CD14-positive monocyte (primary cell): ENCODE measurements around the gene KLF6. TPM values are rescaled to one million over a fixed set of nuclear protein-coding genes. Genes with fewer than 3 reads are reported as not detected.
A peak's percentile ranks its signal among the peaks of the same experiment; 100 is the strongest.

Experiments used
- DNase-seq, 3 donors: peaks; one replicate each; pipeline ENCODE4 v3.0.0-alpha.2; 2011 to 2022
- H2AFZ ChIP-seq: 2 replicates; pipeline ENCODE4 v1.6.0; 2012; ENCODE audit warnings: mild to moderate bottlenecking, low read depth, low read length, inconsistent platforms; ENCODE audit not compliant: insufficient read depth, poor library complexity, severe bottlenecking
- H3K27ac ChIP-seq, 2 donors: 1 replicate in 1 of 2; 2 replicates in 1 of 2; pipeline ENCODE4 v1.5.1; 2012 to 2013; ENCODE audit warnings: low read length in 2 of 2, control low read depth in 1 of 2, inconsistent platforms in 1 of 2, low read depth in 1 of 2, mild to moderate bottlenecking in 1 of 2
- H3K27me3 ChIP-seq, 2 donors: one replicate each; pipeline versions ENCODE4 v1.6.0 to v1.6.1; 2011 to 2013; ENCODE audit warnings: low read length in 2 of 2; ENCODE audit not compliant: control insufficient read depth in 2 of 2, insufficient read depth in 2 of 2
- H3K36me3 ChIP-seq, 2 donors: replicated peaks in 1 of 2; 1 replicate in 1 of 2; 2 replicates in 1 of 2; pipeline versions ENCODE4 v1.5.1 to v1.6.1; 2012 to 2013; ENCODE audit warnings: low read length in 2 of 2, control low read depth in 1 of 2, inconsistent platforms in 1 of 2, mild to moderate bottlenecking in 1 of 2; ENCODE audit not compliant: insufficient read depth in 2 of 2, control insufficient read depth in 1 of 2
- H3K4me1 ChIP-seq, 2 donors: 1 replicate in 1 of 2; 2 replicates in 1 of 2; pipeline versions ENCODE4 v1.5.1 to v1.6.1; 2012 to 2013; ENCODE audit warnings: low read length in 2 of 2, control low read depth in 1 of 2, inconsistent platforms in 1 of 2, mild to moderate bottlenecking in 1 of 2, moderate library complexity in 1 of 2; ENCODE audit not compliant: insufficient read depth in 2 of 2, control insufficient read depth in 1 of 2
- H3K4me2 ChIP-seq: replicated peaks from 2 replicates; pipeline ENCODE3; 2012; ENCODE audit warnings: low read length, moderate library complexity, mild to moderate bottlenecking; ENCODE audit not compliant: poor library complexity, severe bottlenecking; ENCODE audit errors: extremely low read depth
- H3K4me3 ChIP-seq, 3 experiments: fragments of 200-600 bp in 1 of 3; sonication (generic) in 1 of 3; replicated peaks in 1 of 3; 1 replicate in 2 of 3; 2 replicates in 1 of 3; pipeline ENCODE4 v1.5.1; 2011 to 2013; ENCODE audit warnings: low read length in 3 of 3, mild to moderate bottlenecking in 3 of 3, control low read depth in 2 of 3, low read depth in 2 of 3, inconsistent platforms in 1 of 3, moderate library complexity in 1 of 3
- H3K79me2 ChIP-seq: 2 replicates; pipeline ENCODE4 v1.6.0; 2012; ENCODE audit warnings: mild to moderate bottlenecking, control low read depth, inconsistent platforms, low read length, moderate library complexity; ENCODE audit not compliant: insufficient read depth
- H3K9ac ChIP-seq: 2 replicates; pipeline ENCODE4 v1.6.0; 2017; ENCODE audit warnings: low read length, mild to moderate bottlenecking; ENCODE audit not compliant: insufficient read depth, poor library complexity, severe bottlenecking
- H3K9me3 ChIP-seq, 2 donors: replicated peaks in 1 of 2; 1 replicate in 1 of 2; 2 replicates in 1 of 2; pipeline versions ENCODE4 v1.5.1 to v1.6.1; 2012 to 2013; ENCODE audit warnings: low read length in 2 of 2, control low read depth in 1 of 2; ENCODE audit not compliant: control insufficient read depth in 1 of 2, insufficient read depth in 1 of 2
- H4K20me1 ChIP-seq: 2 replicates; pipeline ENCODE4 v1.6.0; 2012; ENCODE audit warnings: mild to moderate bottlenecking, low read length, control low read depth, moderate library complexity; ENCODE audit not compliant: insufficient read depth
- H3K27ac Mint-ChIP-seq, 7 donors: one replicate each; pipeline ENCODE4 v1.8.0; 2020; ENCODE audit warnings: mild to moderate bottlenecking in 7 of 7, mixed read lengths in 7 of 7, moderate library complexity in 6 of 7, inconsistent platforms in 2 of 7
- H3K27me3 Mint-ChIP-seq, 3 donors: one replicate each; pipeline ENCODE4 v1.8.0; 2021 to 2022; ENCODE audit warnings: low read depth in 3 of 3, mild to moderate bottlenecking in 3 of 3, mixed read lengths in 3 of 3, moderate library complexity in 3 of 3, inconsistent platforms in 1 of 3
- H3K36me3 Mint-ChIP-seq, 2 donors: one replicate each; pipeline ENCODE4 v1.8.0; 2020; ENCODE audit warnings: mixed read lengths in 2 of 2, inconsistent platforms in 1 of 2, mild to moderate bottlenecking in 1 of 2
- H3K4me1 Mint-ChIP-seq: one replicate; pipeline ENCODE4 v1.8.0; 2020; ENCODE audit warnings: mild to moderate bottlenecking, mixed read lengths
- H3K4me3 Mint-ChIP-seq, 2 donors: one replicate each; pipeline ENCODE4 v1.8.0; 2020; ENCODE audit warnings: mild to moderate bottlenecking in 2 of 2, mixed read lengths in 2 of 2, moderate library complexity in 1 of 2
- H3K9me3 Mint-ChIP-seq, 7 donors: one replicate each; pipeline ENCODE4 v1.8.0; 2020 to 2022; ENCODE audit warnings: mixed read lengths in 7 of 7, mild to moderate bottlenecking in 6 of 7, moderate library complexity in 6 of 7, inconsistent platforms in 2 of 7
- CTCF ChIP-seq: fragments of 200-600 bp; IDR thresholded peaks from one replicate; pipeline ENCODE4 v1.8.0; 2022; ENCODE audit warnings: antibody characterized with exemption, mild to moderate bottlenecking
- WGBS: methylation state at CpG from one replicate; pipeline ENCODE4 v1.1.5; 2013; ENCODE audit warnings: missing lambda C conversion rate; ENCODE audit not compliant: insufficient coverage; 5-methylcytosine and 5-hydroxymethylcytosine counted together
- intact Hi-C, 2 donors: fragments of 100-400 bp; cut with micrococcal nuclease; formaldehyde crosslinking; loops; one replicate each; pipeline versions ENCODE4 v1.15.0 to v1.15.1; 2023
- polyA plus RNA-seq, 3 donors: library from polyadenylated mRNA; depleted of rRNA in 1 of 3; unstranded in 2 of 3; stranded (reverse) in 1 of 3; fragments of 300-500 nt in 2 of 3; fragments of >200 nt in 1 of 3; fragmentation: Illumina TruSeq in 2 of 3; gene quantifications; 1 replicate in 2 of 3; 2 replicates in 1 of 3; pipeline ENCODE4 v1.2.3, GENCODE V29; 2012 to 2021

KLF6 gene
- polyA plus RNA-seq, 3 donors = 436 to 510 (median 499) TPM

- peak overlapping the region in 1 of 3 experiments; percentile 32 for H3K4me3 ChIP-seq
Measured at GRCh38 chr10:3760083-3760482, 24.9 kb downstream of the KLF6 start.

GRCh38 chr10:3759397-3759796 is 25.6 kb downstream of the KLF6 start:
- peak overlapping the region in 6 of 7 donors; percentile 20 to 87 (median 50) for H3K27ac Mint-ChIP-seq
- peaks cover 0 to 6% (median 2%) of the 10 kb centered on the region in 7 donors for H3K9me3 Mint-ChIP-seq
- Histone ChIP-seq H2AFZ (no peak overlapping the region), H3K4me1 (peaks cover 81 to 94% of the 10 kb centered on the region in 2 donors), H3K9me3 (no peaks in the 10 kb centered on the region), H3K4me2 (no peak overlapping the region), H3K27ac (peak overlapping the region in 1 of 2 donors; percentile 83), H3K4me3 (no peak overlapping the region), H4K20me1 (no peaks in the 10 kb centered on the region), H3K27me3 (no peaks in the 10 kb centered on the region), H3K79me2 (no peaks in the 10 kb centered on the region), H3K36me3 (no peaks in the 10 kb centered on the region), H3K9ac (no peak overlapping the region)
- no peak overlapping the region for H3K4me3 Mint-ChIP-seq
- peaks cover 82% of the 10 kb centered on the region for H3K4me1 Mint-ChIP-seq
- intact Hi-C loops = loop anchor here in 1 of 2 donors (10.0 kb wide), 1 partner anchor 445 kb away; no protein-coding TSS in a partner anchor
- H3K36me3 Mint-ChIP-seq = peaks cover 2 to 3% of the 10 kb centered on the region in 2 donors
- DNase-seq = no peak
- no peak for TF ChIP-seq CTCF
- H3K27me3 Mint-ChIP-seq = peaks cover 1 to 3% (median 2%) of the 10 kb centered on the region in 3 donors
- WGBS = 60% methylated on average over 2 of the region's 2 CpGs

More at GRCh38 chr10:3760083-3760482, 24.9 kb downstream of the KLF6 start:
- Histone ChIP-seq H3K9me3 (no peaks in the 10 kb centered on the region), H3K27ac (peak overlapping the region; percentile 45 to 83), H3K4me1 (peaks cover 82 to 95% of the 10 kb centered on the region in 2 donors), H3K4me2 (no peak overlapping the region), H3K36me3 (no peaks in the 10 kb centered on the region), H2AFZ (no peak overlapping the region), H3K27me3 (no peaks in the 10 kb centered on the region), H4K20me1 (no peaks in the 10 kb centered on the region), H3K79me2 (no peaks in the 10 kb centered on the region), H3K9ac (no peak overlapping the region)
- Mint-ChIP-seq H3K36me3 (peaks cover 2 to 3% of the 10 kb centered on the region in 2 donors), H3K9me3 (peaks cover 0 to 6% (median 2%) of the 10 kb centered on the region in 7 donors), H3K27me3 (peaks cover under 1 to 2% (median 1%) of the 10 kb centered on the region in 3 donors), H3K27ac (peak overlapping the region in 6 of 7 donors; percentile 76 to 95 (median 90)), H3K4me3 (no peak overlapping the region), H3K4me1 (peaks cover 83% of the 10 kb centered on the region)
- intact Hi-C loops = loop anchor here (2.0 to 5.0 kb wide), 2 partner anchors 15 to 38 kb away; no protein-coding TSS in a partner anchor
- WGBS = over 99% methylated on average over 13 of the region's 14 CpGs
- no peak for DNase-seq
- no peak for TF ChIP-seq CTCF
